ENCODE results near the gene ANKRD34A.

ANKRD34A gene

GRCh38 chr1:145965119-145965744 lies 857 bp upstream of the ANKRD34A start:
- no peak for DNase-seq

- DNase-seq: no peak
Measured at GRCh38 chr1:145963265-145964019, 933 bp downstream of the ANKRD34A start.

- DNase-seq: no peak
Measured at GRCh38 chr1:145962157-145963102, 1.9 kb downstream of the ANKRD34A start.

- no peak for DNase-seq
Measured at GRCh38 chr1:145961425-145962156, 2.8 kb downstream of the ANKRD34A start.

- no peak for DNase-seq
Measured at GRCh38 chr1:145961109-145961424, 3.3 kb downstream of the ANKRD34A start.

GRCh38 chr1:145960468-145961108 lies 3.8 kb downstream of the ANKRD34A start:
- peak; percentile 21 for DNase-seq

- DNase-seq: no peak
Measured at GRCh38 chr1:145959957-145960467, 4.4 kb downstream of the ANKRD34A start.

- DNase-seq: no peak
Measured at GRCh38 chr1:145959333-145959732, 5.0 kb downstream of the ANKRD34A start.

GRCh38 chr1:145958734-145959133 lies 5.6 kb downstream of the ANKRD34A start:
- no peak for DNase-seq

- peak; percentile 93 for DNase-seq
Measured at GRCh38 chr1:145957443-145958319, 6.7 kb downstream of the ANKRD34A start, which contains the start of gene LIX1L. TSS of gene LIX1L (minus strand) at chr1:145958017. CDS start at chr1:145957927, 90 bp downstream.

GRCh38 chr1:145956781-145957442 lies 7.5 kb downstream of the ANKRD34A start:
- no peak for DNase-seq

GRCh38 chr1:145956361-145956760 lies 8.0 kb downstream of the ANKRD34A start:
- DNase-seq: no peak

GRCh38 chr1:145955436-145955835 lies 8.9 kb downstream of the ANKRD34A start:
- DNase-seq: no peak

GRCh38 chr1:145953861-145954260 lies 10.5 kb downstream of the ANKRD34A start:
- no peak for DNase-seq

- no peak for DNase-seq
Measured at GRCh38 chr1:145952903-145953302, 11.5 kb downstream of the ANKRD34A start.

GRCh38 chr1:145951526-145951925 lies 12.8 kb downstream of the ANKRD34A start:
- DNase-seq: no peak

GRCh38 chr1:145949219-145949618 lies 15.2 kb downstream of the ANKRD34A start:
- no peak for DNase-seq

- no peak for DNase-seq
Measured at GRCh38 chr1:145947551-145947950, 16.8 kb downstream of the ANKRD34A start.

GRCh38 chr1:145946477-145946986 lies 17.8 kb downstream of the ANKRD34A start:
- no peak for DNase-seq

GRCh38 chr1:145944532-145944931 lies 19.8 kb downstream of the ANKRD34A start:
- no peak for DNase-seq
